ENCODE measurements around the gene CLEC9A.

DNA sequence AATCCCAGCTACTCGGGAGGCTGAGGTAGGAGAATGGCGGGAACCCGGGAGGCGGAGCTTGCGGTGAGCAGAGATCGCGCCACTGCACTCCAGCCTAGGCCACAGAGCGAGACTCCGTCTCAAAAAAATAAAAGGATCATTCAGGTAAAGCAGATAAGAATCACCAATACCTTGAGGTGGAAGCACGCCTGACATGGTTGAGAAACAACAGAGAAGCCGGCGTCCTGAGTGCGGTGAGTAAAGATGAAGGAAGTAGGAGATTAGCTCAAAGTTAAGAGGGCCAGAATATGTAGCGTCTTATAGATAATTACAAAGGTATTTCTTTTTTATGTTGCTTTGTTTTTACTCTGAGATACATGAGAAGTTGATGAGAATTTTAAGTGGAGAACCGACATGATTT is 84.8 kb downstream of the CLEC9A start:
- TF ChIP-seq, protein P1, sequence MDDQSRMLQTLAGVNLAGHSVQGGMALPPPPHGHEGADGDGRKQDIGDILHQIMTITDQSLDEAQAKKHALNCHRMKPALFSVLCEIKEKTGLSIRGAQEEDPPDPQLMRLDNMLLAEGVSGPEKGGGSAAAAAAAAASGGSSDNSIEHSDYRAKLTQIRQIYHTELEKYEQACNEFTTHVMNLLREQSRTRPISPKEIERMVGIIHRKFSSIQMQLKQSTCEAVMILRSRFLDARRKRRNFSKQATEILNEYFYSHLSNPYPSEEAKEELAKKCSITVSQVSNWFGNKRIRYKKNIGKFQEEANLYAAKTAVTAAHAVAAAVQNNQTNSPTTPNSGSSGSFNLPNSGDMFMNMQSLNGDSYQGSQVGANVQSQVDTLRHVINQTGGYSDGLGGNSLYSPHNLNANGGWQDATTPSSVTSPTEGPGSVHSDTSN (IDR thresholded peaks at IDR 0.05; ENCODE audit: insufficient replicate concordance, low read depth, low read length): no peak
- TF ChIP-seq HDGF (IDR thresholded peaks at IDR 0.05) (no peak), POLR2A (IDR thresholded peaks at IDR 0.05; ENCODE audit: low read depth, low read length) (no peak)
- TF ChIP-seq, protein P2, sequence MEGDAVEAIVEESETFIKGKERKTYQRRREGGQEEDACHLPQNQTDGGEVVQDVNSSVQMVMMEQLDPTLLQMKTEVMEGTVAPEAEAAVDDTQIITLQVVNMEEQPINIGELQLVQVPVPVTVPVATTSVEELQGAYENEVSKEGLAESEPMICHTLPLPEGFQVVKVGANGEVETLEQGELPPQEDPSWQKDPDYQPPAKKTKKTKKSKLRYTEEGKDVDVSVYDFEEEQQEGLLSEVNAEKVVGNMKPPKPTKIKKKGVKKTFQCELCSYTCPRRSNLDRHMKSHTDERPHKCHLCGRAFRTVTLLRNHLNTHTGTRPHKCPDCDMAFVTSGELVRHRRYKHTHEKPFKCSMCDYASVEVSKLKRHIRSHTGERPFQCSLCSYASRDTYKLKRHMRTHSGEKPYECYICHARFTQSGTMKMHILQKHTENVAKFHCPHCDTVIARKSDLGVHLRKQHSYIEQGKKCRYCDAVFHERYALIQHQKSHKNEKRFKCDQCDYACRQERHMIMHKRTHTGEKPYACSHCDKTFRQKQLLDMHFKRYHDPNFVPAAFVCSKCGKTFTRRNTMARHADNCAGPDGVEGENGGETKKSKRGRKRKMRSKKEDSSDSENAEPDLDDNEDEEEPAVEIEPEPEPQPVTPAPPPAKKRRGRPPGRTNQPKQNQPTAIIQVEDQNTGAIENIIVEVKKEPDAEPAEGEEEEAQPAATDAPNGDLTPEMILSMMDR (IDR thresholded peaks at IDR 0.05 in 2 of 3, conservative IDR thresholded peaks at IDR 0.05 in 1 of 3; ENCODE audit: control insufficient read depth in 2 of 3, extremely low read depth in 1 of 3, insufficient read depth in 1 of 3, low read depth in 3 of 3, low read length in 3 of 3): no peak

Measured in GM12878 (cell line).